ENCODE data around the gene TRIM44. TPM values are rescaled to one million over a fixed set of nuclear protein-coding genes. Genes with fewer than 3 reads are reported as not detected.

Gene TRIM44
- total and polyA plus RNA-seq, 8 donors, result 6.3 to 55.4 (median 36.4) TPM

GRCh38 chr11:35623621-35624168 lies 38.9 kb upstream of the TRIM44 start:
- H3K27ac ChIP-seq, result no peak overlapping the region
- H3K9me3 ChIP-seq, result no peaks in the 10 kb centered on the region
- WGBS, 2 donors, result 84 to 86% methylated on average over 8 of the region's 8 CpGs
- H3K4me3 ChIP-seq, result no peak overlapping the region
- H3K4me1 ChIP-seq, result peaks cover 0 to 9% (median 0%) of the 10 kb centered on the region in 3 donors
- FAIRE-seq (no peak), ATAC-seq (no peak), DNase-seq (no peak)
- intact Hi-C loops (cut with DNase I), result no loop called here
- no peaks in the 10 kb centered on the region for H3K36me3 ChIP-seq
- no peak for TF ChIP-seq CTCF (IDR thresholded peaks at IDR 0.05)
- no peaks in the 10 kb centered on the region for H3K27me3 ChIP-seq

GRCh38 chr11:35624316-35624715 lies 38.3 kb upstream of the TRIM44 start:
- Histone ChIP-seq H3K9me3 (no peaks in the 10 kb centered on the region), H3K4me3 (no peak overlapping the region), H3K27me3 (no peaks in the 10 kb centered on the region), H3K36me3 (no peaks in the 10 kb centered on the region), H3K27ac (no peak overlapping the region), H3K4me1 (peaks cover 0 to 9% (median 0%) of the 10 kb centered on the region in 3 donors)
- WGBS, 2 donors, result 83 to 88% methylated on average over 2 of the region's 2 CpGs
- TF ChIP-seq CTCF (IDR thresholded peaks at IDR 0.05), result no peak
- DNase-seq (no peak), FAIRE-seq (no peak), ATAC-seq (no peak)
- intact Hi-C loops (cut with DNase I), result no loop called here

DNA sequence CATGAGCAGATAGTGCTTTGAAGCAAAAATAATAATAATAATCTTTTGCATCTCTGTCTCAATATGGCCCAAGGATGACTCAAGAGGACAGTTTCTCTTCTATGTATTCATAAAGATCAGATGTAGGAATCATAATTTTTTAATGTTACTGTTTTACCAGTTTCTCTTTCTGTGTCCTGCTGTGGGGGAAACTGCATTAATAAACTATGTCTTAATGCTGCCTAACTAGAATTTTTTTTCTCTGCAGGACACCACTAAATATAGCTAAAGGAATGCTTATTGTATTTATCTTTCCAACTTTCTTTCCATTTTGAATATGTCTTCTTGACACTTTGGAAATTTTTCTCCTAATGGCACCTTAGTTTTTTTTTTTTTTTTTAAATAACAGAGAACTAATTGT lies 37.8 kb upstream of the TRIM44 start:
- Histone ChIP-seq H3K9me3 (no peaks in the 10 kb centered on the region), H3K27ac (no peak overlapping the region), H3K36me3 (no peaks in the 10 kb centered on the region), H3K27me3 (no peaks in the 10 kb centered on the region), H3K4me3 (no peak overlapping the region), H3K4me1 (peaks cover 0 to 8% (median 0%) of the 10 kb centered on the region in 3 donors)
- no peak for DNase-seq
- ATAC-seq, result no peak
- intact Hi-C loops (cut with DNase I), result no loop called here
- no peak for FAIRE-seq
- no peak for TF ChIP-seq CTCF (IDR thresholded peaks at IDR 0.05)

- DNase-seq, result no peak
- ATAC-seq, result no peak
- Histone ChIP-seq H3K9me3 (no peaks in the 10 kb centered on the region), H3K4me3 (no peak overlapping the region), H3K27me3 (no peaks in the 10 kb centered on the region), H3K4me1 (no peaks in the 10 kb centered on the region), H3K27ac (no peak overlapping the region), H3K36me3 (no peaks in the 10 kb centered on the region)
- WGBS, 2 donors, result 87 to 96% methylated on average over 2 of the region's 2 CpGs
- intact Hi-C loops (cut with DNase I), result no loop called here
- FAIRE-seq, result no peak
- no peak for TF ChIP-seq CTCF (IDR thresholded peaks at IDR 0.05)
These were observed 36.1 kb upstream of the TRIM44 start for GRCh38 chr11:35626501-35626900.

DNA sequence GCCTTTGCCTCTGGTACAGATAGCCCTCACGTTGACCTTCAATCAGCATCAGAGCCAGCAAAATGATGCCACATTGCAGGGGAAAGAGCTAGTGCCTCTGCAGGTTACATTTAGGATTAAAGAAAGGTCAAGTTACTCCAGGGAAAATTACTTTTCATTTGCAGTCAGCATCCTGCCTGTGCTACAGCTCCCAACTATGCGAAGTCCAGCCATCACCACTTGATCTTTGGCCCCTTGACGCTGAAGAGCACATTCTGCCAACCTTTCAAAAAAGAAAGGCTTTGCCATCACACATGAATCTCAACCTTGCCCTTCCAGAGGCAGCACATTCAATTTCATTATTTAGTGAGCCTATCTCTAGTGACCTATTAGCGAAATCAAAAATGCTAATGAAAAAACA lies 33.1 kb upstream of the TRIM44 start:
- no peak for ATAC-seq
- TF ChIP-seq CTCF (IDR thresholded peaks at IDR 0.05), result no peak
- intact Hi-C loops (cut with DNase I), result no loop called here
- no peak overlapping the region for H3K27ac ChIP-seq
- no peaks in the 10 kb centered on the region for H3K27me3 ChIP-seq
- H3K4me3 ChIP-seq, result no peak overlapping the region
- WGBS, 2 donors, result 82 to 85% methylated on average over 4 of the region's 4 CpGs
- H3K36me3 ChIP-seq, result no peaks in the 10 kb centered on the region
- H3K9me3 ChIP-seq, result no peaks in the 10 kb centered on the region
- FAIRE-seq, result no peak
- no peak for DNase-seq
- no peaks in the 10 kb centered on the region for H3K4me1 ChIP-seq
